ENCODE data around the gene CRACR2A.

Gene CRACR2A

DNA sequence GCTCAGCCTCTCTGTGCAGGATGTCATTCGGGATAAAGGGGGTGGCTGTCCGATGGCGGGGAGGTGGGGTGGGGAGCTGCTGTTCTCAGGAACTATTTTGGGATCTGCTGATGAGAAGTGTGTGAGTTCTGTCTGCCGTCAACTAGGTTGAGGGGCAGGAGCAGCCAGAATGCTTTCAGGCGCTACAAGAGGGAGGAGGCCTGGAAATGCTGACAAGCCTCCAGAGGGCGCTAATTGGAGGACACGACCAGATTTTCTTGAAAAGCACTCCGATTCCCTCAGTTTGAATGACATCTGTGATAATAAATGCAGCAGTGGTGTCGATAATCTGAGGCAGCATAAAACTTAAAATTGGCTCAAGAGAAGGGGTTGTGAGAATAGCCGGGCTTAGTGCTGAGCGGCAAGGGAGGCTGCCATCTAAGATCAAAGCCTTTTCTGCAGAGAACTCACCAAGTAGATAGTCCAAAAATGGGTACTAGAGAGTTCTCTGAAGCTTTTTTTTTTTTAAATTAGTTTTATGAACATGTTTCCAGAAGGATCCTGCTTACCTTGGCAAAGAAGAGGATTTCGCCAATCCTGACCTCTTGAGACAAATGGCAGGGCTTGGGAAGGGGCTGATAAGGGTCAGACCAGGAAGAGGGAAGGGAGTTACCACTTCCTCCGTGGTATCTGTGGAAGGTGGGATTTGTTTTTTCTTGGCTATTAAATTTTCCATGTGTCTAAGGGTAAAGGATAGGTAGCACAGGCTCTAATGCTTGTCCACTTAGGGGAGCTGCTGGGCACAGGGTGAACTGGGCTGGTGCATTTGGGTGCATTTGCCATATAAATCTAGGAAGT, 94.4 kb downstream of the CRACR2A start:
- H3K27ac ChIP-seq, result no peak overlapping the region
- DNase-seq (ENCODE audit: low read depth, low spot score), result no peak

DNA sequence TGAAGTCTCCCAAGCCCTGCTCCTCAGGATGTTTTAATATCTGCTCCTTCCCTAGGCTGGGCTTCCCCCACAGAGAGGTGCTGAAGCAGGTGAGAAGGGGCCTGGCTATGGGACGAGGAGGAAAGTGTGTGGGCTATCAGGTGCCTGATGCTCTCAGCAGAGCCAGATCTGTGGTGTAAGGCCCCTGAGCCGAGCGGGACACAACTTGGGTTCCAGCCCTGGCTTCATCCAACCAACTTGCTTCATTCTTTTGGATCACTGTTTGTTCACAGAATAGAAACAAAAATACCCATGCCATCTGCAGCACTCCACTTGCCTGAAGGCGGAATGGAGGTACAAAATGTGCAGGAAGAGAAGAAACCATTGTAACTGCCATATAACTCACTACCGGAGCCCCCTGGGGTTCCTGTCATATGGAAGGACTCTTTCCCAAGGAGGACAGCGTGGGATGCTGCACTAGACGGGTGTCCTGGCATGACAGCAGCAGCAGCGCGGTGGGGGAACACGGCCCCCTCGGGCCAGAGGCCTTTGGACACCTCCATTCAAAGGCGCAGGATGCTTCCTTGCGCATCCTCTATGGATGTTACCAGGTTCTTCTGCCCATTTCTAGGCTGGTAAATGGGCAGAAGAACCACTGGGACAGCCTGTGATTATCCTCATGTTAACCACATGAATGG, 95.8 kb downstream of the CRACR2A start:
- DNase-seq (ENCODE audit: low read depth, low spot score), result no peak
- H3K27ac ChIP-seq, result no peak overlapping the region

DNA sequence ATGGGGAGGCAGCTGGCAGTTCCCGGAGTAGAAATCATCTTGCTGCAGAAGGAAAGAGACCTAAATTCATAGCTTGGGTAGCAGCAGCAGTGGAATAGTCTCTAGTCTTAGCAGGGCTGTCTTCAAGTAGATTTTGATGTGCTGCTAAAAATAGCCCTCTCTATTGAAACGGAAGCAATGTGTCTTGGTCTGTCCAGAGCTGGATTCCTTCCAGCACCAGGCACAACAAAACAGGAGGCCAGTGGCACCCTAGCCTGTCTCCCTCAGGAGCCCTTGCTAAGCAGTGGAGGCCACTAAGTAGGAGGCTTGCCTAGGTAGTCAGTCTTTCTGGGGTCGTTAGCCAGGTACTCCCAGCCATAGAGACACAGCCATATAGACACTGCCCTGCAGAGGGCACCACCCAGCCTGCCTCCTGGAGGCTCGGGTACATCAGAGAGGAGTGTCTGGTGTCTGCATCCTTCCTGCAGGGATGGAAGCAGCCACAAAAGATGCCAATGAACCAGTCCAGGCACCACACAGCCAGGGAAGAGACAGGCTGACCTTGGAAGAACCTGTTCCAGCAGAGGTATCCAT, 97.5 kb downstream of the CRACR2A start:
- no peak for DNase-seq (ENCODE audit: low read depth, low spot score)
- no peak overlapping the region for H3K27ac ChIP-seq

DNA sequence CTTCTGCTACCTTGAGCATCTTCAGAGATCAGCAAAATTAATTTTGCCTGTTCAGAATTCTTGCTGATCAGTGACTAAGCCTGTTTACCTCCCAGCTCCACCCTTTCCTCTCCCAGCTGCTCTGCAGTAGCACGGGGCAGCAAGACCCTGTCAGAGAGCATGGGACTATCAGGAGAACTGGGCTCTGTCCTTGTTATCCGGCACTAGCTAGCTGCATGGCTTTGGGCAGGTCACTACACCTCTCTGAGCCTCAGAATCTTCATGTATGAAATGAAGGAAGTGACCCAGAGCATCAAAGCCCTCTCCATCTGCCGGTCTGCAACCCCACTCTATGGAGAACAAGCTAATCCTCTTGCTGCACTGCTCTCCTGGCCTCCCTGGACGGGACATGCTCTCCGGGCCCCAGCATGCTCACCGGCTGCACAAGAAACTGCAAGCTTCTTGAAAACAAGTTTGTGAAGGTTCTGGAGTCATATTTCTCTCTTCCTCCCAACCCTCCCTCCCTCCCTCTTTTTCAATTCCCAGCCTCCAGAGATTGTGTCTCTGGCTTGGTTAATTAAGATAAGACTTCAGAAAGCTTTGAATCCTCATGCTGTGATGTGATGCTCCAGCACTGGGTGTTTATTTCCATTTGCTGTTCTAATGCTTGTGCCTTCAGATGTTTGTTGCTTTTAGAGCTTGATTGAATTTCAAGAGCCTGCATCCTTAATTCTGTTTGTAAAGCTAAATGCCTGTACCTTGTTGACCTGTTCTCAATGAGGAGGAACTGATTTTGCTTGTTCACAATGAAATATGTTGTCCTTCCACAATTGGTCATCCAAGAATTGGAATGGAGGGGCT, 101.1 kb downstream of the CRACR2A start:
- no peak overlapping the region for H3K27ac ChIP-seq
- DNase-seq (ENCODE audit: low read depth, low spot score), result no peak

DNA sequence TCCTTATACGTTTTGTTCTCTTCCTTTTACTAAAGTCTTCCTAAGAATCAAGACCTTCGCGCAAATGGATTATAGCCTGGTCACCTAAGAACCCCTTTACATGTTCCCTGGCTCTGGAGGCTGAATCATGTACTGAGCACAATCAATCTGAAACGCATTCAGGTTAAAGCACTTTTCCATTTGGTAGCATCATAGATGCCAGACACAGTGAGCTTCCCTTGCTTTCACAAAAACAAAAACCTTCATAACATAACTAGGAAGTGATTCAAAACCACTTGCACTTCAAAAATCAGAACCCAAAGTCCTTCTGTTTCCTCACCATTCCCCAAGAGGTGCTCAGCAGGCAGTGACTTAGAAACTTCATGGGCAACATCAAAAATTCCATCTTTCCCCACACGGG, 105.4 kb downstream of the CRACR2A start:
- DNase-seq (ENCODE audit: low read depth, low spot score), result no peak
- no peak overlapping the region for H3K27ac ChIP-seq

DNA sequence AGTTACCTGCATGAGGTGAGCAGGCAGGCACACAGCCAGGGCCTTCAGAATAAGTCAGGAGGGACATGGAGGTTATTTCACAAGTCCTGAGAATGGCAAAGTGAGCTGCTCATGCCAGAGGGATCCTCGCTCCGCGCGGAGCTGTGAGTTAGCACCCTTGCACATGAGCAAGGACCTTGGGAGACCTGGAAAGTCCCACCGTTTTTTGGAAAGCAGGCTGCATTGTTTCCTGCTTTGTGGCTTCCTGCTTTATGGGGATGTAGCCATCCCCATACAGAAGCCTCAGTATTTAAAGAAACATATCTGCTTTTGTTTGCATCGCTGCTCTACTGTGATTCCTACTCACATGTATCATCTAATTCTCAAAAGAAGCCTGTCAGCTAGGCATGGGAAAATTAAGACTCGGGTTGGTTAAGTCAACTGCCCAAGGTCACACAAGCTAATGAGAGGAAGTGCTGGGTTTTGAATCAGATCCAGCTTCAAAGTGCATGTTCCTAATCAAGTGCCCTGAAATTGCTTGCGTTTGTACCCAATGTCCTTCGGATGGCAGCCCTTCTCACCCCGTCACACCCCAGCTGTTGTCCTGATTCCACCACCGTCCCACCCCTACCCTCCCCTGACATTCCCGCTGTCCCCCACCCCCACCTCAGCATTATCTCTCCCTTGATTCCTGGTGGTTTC, 106.2 kb downstream of the CRACR2A start:
- no peak for DNase-seq (ENCODE audit: low read depth, low spot score)
- no peak overlapping the region for H3K27ac ChIP-seq

DNA sequence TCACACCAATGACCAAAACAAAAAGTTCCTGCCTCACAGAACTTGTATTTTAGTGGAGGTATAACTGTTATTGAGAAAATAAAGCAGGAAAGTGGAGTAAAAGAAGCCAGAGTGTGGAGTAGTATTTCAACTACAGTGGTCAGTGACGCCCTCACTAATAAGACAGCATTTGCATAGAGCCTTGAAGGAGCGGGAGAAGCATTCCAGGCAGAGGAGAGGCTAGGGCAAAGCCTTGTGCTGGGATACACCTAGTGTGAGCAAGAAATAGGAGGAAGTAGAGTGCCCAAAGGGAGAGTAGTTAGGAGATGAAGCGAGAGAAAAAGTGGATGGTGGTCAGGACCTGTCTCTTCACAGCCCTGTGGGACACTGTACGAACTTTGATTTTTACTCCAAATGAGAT, 107.8 kb downstream of the CRACR2A start:
- no peak overlapping the region for H3K27ac ChIP-seq
- DNase-seq (ENCODE audit: low read depth, low spot score), result no peak

DNA sequence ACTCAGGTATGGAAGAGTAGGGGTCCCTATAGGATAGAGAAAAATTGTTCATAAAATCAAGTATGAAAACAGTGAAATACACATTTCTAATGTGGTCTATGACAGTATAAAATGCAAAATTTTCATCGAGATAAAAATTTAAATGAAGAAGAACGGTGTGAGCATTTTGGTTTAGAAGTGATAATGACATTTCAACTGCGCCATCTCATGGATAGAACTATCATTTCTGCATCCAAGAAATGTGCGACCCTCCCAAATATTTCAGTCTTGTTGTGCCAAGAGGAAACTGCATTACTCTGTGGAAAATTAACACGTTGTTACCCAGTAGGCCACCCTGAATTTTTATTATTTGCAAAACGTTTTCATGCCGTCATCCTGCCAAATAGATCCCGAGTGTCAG, 108.8 kb downstream of the CRACR2A start:
- no peak for DNase-seq (ENCODE audit: low read depth, low spot score)
- no peak overlapping the region for H3K27ac ChIP-seq

DNA sequence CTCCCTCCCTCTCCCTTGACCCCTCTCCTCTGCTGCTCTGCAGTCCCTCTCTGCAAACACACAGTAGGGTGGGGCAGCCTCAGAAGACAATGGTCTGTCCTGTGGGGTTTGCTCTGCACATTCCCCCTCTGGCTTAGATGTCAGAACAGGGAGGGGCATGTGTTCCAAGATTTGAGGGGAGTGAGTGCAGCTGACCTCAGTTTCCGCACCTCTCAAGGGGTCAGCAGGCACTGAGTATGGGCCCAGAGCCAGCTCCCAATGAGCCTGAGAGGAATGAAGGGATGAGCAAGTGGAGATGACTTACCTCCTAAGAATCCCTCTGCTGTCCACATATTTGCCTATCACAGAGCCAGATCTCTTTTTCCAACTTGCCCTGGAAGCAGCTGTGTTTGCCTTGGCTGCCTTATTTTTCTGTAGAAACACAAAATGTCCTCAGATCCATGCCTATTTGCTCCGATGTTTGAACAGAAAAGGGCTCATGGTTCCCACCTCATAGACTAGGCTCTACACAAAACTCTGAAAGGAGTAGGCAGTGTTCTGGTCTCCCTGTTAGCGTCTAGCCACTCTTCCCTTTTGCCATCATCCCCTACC, 111.4 kb downstream of the CRACR2A start:
- no peak overlapping the region for H3K27ac ChIP-seq

DNA sequence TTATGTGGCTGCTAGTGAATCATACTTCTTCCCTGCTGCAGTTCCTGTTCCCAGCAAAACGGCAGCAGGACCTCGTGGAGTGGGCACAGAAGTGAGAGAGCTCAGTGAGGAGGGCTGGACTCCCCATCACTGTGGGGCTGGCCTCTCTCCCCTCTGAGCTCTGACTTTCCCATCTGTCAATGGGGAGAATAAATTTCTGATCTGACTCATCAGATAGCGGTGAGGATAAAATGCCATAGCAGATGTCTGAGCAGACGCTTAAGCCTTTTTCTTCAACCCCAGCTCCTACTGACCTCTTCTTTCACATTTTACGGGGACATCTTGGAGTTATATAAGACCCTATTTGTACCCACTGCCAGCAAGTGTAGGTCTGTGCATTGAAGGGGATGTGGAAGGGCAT, 116.6 kb downstream of the CRACR2A start:
- no peak overlapping the region for H3K27ac ChIP-seq
- no peak for DNase-seq (ENCODE audit: low read depth, low spot score)

More for the DNA sequence above, 111.4 kb downstream of the CRACR2A start:
- no peak for DNase-seq (ENCODE audit: low read depth, low spot score)

DNA sequence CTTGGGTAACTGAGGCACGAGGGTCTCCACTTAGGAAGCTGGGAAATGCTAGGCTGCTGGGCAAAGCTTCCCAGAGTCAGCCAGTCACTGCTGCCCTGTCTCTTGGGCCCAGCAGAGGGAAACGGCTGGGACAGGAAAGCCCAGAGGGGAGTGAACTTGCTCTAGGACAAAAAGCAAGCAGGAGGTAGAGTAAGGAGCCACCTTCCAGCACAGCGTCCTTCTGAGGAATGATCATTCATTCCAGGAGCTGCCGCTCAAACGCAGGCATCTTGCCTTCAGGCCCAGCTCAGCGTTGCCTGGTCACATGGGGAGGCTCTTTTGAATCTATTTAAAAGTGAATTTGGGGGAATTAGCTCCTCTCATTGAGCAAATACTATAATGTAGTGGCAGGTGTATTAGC, 118.6 kb downstream of the CRACR2A start:
- no peak overlapping the region for H3K27ac ChIP-seq
- no peak for DNase-seq (ENCODE audit: low read depth, low spot score)

DNA sequence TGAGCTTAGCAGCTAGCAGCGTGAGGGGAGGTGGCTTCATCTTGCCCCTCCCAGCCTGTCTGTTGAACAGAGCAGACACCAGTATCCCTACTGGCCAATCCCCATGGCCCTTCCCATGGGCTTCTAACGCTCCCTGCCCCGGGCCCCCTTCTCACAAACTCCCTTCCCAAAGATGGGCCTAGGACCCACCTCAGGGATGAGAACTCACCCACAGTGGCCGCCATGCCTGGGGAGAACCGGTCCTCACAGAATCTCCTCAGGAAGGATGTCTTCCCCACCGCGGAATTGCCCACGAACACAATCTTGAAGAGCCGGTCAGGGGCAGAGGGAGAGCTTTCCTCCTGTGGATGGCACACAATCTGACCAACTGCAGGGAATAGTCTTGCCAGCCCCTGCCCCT, 119.5 kb downstream of the CRACR2A start:
- H3K27ac ChIP-seq, result no peak overlapping the region
- DNase-seq (ENCODE audit: low read depth, low spot score), result no peak

DNA sequence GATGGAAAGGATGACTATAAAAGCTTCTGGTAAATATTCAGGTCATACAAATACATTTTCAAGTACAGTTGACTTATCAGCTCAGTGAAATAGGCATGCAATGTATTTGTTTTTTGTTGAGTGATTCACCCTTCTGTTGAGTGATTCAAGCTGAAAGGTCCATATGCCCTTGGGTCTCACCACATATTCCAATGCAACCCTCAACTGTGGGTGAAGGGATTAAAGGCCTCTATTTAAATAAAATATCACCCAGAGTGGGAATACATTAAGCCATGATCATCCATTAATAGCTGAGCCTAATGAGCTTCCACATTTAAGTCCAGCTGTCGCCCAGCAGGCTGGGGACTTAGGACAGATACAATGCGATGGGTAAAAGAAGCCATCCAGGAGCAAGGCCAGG, 120.2 kb downstream of the CRACR2A start:
- no peak for DNase-seq (ENCODE audit: low read depth, low spot score)
- H3K27ac ChIP-seq, result no peak overlapping the region

DNA sequence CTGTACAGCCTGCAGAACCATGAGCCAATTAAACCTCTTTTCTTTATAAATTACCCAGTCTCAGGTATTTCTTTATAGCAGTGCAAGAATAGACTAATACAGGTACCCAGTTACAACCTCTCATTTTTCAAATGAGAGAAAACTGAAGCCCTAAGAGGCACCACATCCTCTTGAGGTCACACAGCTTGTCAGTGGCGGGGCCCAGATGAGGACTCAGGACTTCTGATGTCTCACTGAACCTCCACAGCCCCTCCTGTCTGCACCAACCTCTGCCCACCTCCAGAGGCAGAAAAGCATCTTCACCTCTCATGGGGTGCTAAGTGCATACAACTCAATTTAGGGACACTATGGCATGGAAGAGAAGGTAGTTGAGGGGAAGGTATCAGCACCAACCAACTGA, 120.7 kb downstream of the CRACR2A start:
- DNase-seq (ENCODE audit: low read depth, low spot score), result no peak
- H3K27ac ChIP-seq, result no peak overlapping the region

DNA sequence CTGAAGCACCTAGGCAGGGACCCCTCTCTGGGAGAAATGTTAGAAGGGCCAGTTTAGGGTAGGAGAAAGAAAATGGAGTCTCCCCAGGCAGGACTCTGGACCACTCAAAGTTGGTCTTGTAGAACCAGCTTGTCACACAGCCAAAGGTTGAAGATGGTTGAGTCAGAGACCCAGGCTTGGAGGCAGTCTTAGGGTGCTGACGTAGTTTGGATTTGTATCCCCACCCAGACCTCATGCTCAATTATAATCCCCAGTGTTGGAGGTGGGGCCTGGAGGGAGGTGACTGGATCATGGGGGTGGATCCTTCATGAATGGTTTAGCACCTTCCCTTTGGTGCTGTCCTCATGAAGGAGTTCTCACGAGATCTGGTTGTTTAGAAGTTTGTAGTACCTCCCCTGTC, 121.2 kb downstream of the CRACR2A start:
- no peak for DNase-seq (ENCODE audit: low read depth, low spot score)
- H3K27ac ChIP-seq, result no peak overlapping the region

DNA sequence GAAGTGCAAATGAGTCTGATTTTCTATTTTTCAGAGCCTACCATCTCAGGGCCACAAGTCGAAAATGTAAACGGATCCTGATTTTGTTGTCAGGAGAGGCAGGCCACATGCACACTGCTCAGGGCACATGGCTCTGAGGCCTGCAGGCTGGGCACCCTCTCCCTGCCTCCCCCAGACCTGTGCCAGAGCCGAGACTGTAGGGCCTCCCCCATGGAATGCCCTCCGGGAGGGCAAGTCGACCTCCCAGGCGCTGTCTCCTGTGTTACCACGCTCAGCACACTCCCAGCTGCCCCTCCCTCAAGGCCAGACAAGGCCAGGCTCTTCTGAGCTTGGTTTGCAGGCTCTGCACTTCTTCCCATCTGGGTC, 121.7 kb downstream of the CRACR2A start:
- no peak for DNase-seq (ENCODE audit: low read depth, low spot score)
- no peak overlapping the region for H3K27ac ChIP-seq

DNA sequence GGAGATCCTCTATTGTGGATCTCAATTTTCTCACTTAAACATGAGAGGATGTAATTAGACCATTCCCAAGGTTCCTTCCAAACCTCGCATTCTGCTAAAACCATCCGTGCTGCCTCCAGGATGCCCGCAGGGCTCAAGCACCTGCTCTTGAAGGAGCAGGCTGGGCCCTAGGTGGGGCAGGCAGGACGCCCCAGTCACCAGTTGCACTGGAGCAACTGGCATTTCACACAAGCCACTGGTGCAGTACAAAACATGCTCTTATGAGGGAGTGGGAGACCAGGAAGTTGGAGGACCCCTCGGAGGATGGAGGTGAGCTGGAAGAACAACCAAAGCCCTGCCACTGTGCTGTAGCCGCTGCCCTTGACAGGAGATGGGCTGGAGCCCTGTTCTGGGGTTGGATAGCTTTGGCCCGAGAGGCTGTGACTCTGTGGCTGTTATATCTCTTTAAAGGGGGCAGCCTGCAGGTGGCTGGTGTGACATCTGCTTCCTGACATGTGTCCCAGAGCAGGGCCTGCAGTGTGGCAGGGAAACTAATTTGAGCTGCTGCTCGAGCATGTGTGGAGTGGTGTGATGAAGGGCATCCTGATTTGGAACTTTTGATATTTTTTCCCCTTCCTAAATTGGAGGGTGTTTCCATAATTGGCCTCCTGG, 122.2 kb downstream of the CRACR2A start:
- no peak overlapping the region for H3K27ac ChIP-seq
- DNase-seq (ENCODE audit: low read depth, low spot score), result no peak

DNA sequence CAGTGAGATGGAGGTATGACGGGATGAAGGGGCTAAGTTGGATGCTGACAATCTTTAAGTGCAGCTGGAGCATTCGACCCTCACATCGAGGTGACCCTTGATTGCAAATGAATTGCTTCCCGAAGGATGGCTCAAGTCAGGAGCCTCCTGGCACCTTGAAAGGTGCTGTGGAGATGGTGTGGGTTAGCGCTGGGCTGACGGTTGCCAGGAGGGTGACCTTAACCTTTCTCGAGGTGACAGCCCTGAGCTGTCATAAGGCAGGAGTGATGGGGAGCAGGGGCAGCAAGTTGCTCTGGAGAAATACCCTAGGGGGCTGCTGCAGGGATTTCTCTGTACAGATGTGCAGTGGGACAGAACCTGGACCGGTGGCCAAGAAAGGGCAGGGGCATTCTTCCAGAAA, 122.8 kb downstream of the CRACR2A start:
- no peak overlapping the region for H3K27ac ChIP-seq
- no peak for DNase-seq (ENCODE audit: low read depth, low spot score)

DNA sequence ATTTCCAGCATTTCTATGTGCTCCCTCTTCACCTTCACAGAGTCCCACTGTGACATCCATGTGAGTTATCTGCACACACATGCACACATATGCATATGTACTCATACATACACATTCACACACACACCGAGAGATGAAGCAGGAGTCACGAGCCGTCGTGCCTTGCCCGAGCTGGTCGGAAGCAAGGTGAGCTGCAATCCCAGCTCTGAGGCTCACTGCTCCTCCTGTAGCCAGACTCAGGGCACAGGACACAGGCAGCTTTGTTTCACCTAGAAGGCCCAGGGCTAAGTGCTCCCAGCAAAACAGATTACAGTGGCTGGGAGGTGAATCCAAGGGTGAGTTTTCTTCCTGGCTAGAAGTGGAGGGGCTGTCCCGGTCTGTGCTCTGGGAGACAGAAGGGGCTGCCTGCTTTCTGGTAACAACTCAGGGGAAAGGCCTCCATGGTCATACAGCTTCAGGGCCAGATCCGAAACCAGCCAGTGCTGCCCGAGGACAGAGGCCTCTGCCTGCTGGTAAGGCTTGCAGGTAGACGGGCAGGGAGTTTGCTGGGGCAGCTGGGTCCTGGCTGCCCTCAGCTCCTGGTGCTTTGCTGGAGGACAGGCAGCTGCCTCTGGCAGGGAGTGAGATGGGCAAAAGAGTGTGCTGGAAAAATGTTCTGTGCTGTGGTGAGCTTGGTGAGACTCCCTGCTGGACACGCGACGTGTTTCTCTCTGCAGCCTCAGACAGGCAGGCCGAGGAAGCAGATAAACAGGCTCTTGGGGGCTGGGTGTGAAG, 123.7 kb downstream of the CRACR2A start:
- no peak overlapping the region for H3K27ac ChIP-seq
- DNase-seq (ENCODE audit: low read depth, low spot score), result no peak
